ENCODE data around the gene BCAS3.
"Not testable (repeated sequence)": the region's sequence is repeated elsewhere in the genome, so short reads cannot be mapped to it uniquely, and the experiment has no call there.

The BCAS3 gene

GRCh38 chr17:61422116-61422799 lies 744.6 kb downstream of the BCAS3 start:
- no peak for DNase-seq (ENCODE audit: low spot score)

DNA sequence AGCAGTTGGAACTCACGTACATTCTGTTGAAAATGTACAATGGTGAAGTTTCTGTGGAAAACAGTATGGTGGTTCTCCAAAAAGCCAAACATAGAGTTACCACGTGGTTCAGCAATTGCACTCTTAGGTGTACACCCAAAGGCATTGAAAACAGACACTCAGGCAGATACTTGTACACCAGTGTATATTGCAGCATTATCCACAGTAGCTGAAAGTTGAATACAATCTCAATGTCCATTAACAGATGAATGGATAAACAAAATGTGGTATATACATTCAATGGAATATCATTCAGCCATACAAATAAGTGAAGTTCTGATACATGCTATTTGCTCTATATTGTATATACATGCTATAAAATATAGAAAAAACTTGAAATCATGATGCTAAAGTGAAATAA lies 745.2 kb downstream of the BCAS3 start:
- no peak for DNase-seq (ENCODE audit: low spot score)

GRCh38 chr17:61423967-61424649 lies 746.5 kb downstream of the BCAS3 start:
- DNase-seq (ENCODE audit: low spot score), result no peak

GRCh38 chr17:61425682-61426481 lies 748.2 kb downstream of the BCAS3 start:
- no peak for DNase-seq (ENCODE audit: low spot score)

DNA sequence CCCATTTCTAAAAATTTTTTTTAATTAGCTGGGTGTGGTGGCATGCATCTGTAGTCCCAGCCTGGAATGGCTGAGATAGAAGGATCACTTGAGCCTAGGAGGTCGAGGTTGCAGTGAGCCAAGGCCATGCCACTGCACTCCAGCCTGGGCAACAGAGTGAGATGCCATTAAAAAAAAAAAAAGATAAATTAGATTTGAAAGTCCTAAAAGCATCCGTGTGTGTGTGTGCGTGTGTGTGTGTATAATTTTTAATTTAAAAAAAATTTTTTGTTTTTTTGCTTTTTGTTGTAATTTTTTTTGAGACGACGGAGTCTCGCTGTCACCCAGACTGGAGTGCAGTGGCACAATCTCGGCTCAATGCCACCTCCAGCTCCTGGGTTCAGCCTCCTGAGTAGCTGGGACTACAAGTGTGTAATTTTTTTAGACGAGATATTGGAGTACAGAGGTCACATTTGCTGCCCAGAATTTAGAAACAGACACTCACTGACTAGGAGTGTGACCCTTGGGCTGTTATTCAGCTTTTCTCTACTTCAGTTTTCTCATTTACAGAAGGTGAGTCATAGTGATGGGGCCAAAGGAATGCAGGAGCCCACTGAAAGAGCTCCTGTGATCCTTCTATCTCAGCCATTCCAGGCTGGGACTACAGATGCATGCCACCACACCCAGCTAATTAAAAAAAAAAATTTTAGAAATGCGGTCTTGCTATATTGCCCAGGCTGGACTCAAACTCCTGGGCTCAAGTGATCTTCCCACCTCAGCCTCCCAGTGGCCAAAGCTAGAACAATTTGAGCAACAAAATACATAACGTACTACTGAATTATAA lies 749.0 kb downstream of the BCAS3 start:
- DNase-seq (ENCODE audit: low spot score), result no peak

GRCh38 chr17:61427567-61427966 lies 749.9 kb downstream of the BCAS3 start:
- DNase-seq (ENCODE audit: low spot score), result no peak

- DNase-seq (ENCODE audit: low spot score), result no peak
Observed at GRCh38 chr17:61429274-61429673, 751.6 kb downstream of the BCAS3 start.

GRCh38 chr17:61429831-61430230 lies 752.2 kb downstream of the BCAS3 start:
- DNase-seq (ENCODE audit: low spot score), result not testable (repeated sequence)

DNA sequence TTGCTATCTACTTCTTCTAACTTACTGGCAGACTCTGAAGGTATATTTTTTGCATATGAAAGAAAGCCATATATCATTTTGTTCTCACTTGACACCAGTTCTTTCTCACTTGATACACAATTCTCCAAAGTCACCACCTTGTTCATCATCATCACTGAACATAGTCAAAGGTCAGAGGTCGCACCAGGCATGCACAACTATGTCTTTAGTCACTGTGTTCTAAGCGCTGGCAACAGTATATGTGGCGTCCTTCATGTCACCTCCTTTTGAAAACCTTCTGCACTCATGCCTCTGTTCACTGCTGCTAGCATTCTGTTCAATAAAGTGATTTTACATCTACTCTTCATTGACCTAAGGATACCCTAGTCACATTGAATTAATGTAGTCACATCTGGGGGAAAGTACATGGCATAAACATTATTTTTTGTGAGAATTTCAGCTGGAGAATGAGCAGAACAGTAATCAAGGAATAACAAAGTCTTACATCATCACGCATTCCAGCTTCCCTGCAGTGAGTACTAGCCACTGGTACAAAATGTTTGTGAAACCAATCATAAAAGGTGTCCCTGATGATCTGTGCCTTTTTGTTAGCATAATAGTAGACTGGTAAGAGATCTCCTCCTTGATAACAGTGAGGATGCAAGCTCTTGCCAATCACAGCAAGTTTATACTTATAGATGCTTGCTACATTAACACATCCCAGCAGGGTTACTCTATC lies 754.1 kb downstream of the BCAS3 start:
- no peak for DNase-seq (ENCODE audit: low spot score)

DNA sequence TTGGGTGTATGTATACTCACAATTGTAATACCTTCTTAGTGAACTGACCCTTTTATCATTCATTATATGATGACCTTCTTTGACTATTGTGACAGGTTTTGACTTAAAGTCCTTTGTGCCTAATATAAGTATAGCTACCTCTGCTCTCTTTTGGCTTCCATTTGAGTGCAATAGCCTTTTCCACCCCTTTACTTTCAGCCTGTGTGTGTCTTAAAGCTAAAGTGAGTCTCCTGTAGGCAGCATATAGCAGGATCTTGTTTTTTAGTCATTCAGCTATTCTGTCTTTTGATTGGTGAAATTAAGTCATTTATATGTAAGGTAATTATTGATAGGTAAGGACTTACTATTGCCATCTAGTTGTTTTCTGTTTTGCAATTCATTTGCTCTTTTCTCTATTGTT lies 758.6 kb downstream of the BCAS3 start:
- no peak for DNase-seq (ENCODE audit: low spot score)

- no peak for DNase-seq (ENCODE audit: low spot score)
Observed at GRCh38 chr17:61436995-61437704, 759.5 kb downstream of the BCAS3 start.

DNA sequence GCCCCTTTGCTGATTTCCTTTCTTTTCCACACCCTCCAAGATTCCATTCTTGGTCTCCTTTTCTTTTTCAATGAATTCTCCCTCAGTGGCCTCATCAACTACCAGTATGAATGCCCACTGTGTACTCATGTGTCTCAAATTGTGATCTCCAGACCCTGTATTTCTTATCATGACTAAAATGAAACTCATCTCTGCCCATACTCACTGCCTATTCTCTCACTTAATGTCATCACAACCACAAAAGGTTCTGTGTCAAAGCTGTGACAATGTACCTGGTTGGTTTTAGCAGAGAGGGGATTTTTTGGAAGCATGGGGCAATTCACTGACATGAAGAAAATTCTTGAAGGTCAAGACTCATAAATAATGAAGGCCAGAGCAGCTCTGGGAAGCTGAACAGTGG lies 763.0 kb downstream of the BCAS3 start:
- DNase-seq (ENCODE audit: low spot score), result no peak

DNA sequence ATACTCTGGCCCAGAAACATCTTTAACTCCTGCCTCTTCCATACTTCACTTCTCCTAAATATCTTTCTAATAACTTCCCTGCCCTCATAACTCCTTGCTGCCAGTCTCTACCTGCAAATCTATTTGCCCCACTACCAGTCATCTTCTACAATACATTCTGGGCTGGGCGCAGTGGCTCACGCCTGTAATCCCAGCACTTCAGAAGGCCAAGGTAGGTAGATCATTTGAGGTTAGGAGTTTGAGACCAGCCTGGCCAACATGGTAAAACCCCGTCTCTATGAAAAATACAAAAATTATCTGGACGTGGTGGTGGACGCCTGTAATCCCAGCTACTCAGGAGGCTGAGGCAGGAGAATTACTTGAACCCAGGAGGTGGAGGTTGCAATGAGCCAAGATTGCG lies 763.9 kb downstream of the BCAS3 start:
- not testable (repeated sequence) for DNase-seq (ENCODE audit: low spot score)

DNA sequence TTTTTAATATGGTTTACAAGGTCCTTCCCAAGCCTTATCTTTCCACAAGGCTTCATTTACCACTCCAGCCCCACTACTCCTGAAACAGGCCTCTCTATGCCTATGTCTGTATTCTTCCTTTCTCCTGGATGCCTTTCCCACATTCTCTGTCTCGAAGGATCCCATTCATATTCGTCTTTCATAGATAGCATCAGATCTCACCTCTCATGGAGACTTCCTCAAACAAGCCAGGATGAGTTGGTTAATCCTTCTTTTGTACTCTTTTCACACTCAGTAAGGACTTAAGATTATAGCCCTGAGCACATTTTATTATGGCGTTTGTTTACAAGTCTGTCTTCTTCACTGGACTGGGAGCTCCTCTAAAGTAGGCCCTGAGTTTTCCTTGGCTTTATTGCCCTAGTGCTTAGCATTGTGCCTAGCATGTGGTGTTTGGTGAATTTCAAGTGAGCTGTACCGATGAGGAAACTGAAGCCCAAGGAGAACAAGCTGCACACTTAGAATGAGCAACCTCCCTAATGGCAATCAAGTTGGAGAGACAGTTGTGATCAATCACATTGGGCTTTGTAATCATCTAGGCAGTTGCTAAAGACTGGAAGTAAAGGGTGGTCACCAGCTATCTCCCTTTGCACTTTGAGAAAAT lies 764.6 kb downstream of the BCAS3 start:
- no peak for DNase-seq (ENCODE audit: low spot score)

Data from COLO829 (cell line).